SIG-M5 treated with dmso at 0.1 percent for 504 hours (cell line): ENCODE data around the gene TANC1.
A peak's percentile ranks its signal among the peaks of the same experiment; 100 is the strongest.
"Not testable (repeated sequence)": the region's sequence is repeated elsewhere in the genome, so short reads cannot be mapped to it uniquely, and the experiment has no call there.

Experiments
- DNase-seq: peaks from one replicate; lab custom pipeline; 2025; ENCODE audit not compliant: unreplicated experiment; lab: John Stamatoyannopoulos, UW

Gene TANC1

GRCh38 chr2:159022019-159022418 lies 53.6 kb downstream of the TANC1 start:
- DNase-seq, result no peak

- DNase-seq, result no peak
These were observed 57.7 kb downstream of the TANC1 start for GRCh38 chr2:159026170-159026569.

GRCh38 chr2:159028776-159029175 lies 60.3 kb downstream of the TANC1 start:
- DNase-seq, result no peak

- no peak for DNase-seq
These were observed 61.5 kb downstream of the TANC1 start for GRCh38 chr2:159029936-159030335.

GRCh38 chr2:159030674-159031380 lies 62.4 kb downstream of the TANC1 start:
- DNase-seq, result no peak

GRCh38 chr2:159032146-159032545 lies 63.7 kb downstream of the TANC1 start:
- no peak for DNase-seq

GRCh38 chr2:159032580-159032979 lies 64.1 kb downstream of the TANC1 start:
- no peak for DNase-seq

- no peak for DNase-seq
These were observed 66.3 kb downstream of the TANC1 start for GRCh38 chr2:159034713-159035112.

GRCh38 chr2:159035790-159036411 lies 67.5 kb downstream of the TANC1 start:
- peak; percentile 23 for DNase-seq

- not testable (repeated sequence) for DNase-seq
These were observed 68.0 kb downstream of the TANC1 start for GRCh38 chr2:159036461-159036860.

GRCh38 chr2:159041328-159041727 lies 72.9 kb downstream of the TANC1 start:
- DNase-seq, result not testable (repeated sequence)

GRCh38 chr2:159042115-159042850 lies 73.8 kb downstream of the TANC1 start:
- DNase-seq, result no peak

GRCh38 chr2:159043710-159044109 lies 75.3 kb downstream of the TANC1 start:
- no peak for DNase-seq

- DNase-seq, result no peak
These were observed 76.4 kb downstream of the TANC1 start for GRCh38 chr2:159044804-159045286.

GRCh38 chr2:159045545-159046454 lies 77.4 kb downstream of the TANC1 start:
- no peak for DNase-seq

- DNase-seq, result no peak
These were observed 78.5 kb downstream of the TANC1 start for GRCh38 chr2:159046966-159047365.

GRCh38 chr2:159050426-159050825 lies 82.0 kb downstream of the TANC1 start:
- DNase-seq, result no peak

GRCh38 chr2:159051133-159051532 lies 82.7 kb downstream of the TANC1 start:
- DNase-seq, result no peak

- DNase-seq, result no peak
These were observed 83.2 kb downstream of the TANC1 start for GRCh38 chr2:159051661-159052060.

- DNase-seq, result no peak
These were observed 83.7 kb downstream of the TANC1 start for GRCh38 chr2:159052157-159052601.
